ENCODE data around the gene SIRT6. TPM values are rescaled to one million over a fixed set of nuclear protein-coding genes. Genes with fewer than 3 reads are reported as not detected.

The SIRT6 gene
- total and polyA plus RNA-seq, 9 of the 15 experiments (the other 6 are each of a cell fraction or from before 2014, with no cell fraction given), result 1.4 to 41.1 (median 10.2) TPM

- TF ChIP-seq MIER1 (IDR thresholded peaks at IDR 0.05; ENCODE audit: low read depth) (no peak), THRB (CRISPR knock-in tag; conservative IDR thresholded peaks at IDR 0.05) (0 out of 2 replicates have a peak, but pooled peaks have one; percentile 5), DNMT1 (IDR thresholded peaks at IDR 0.05) (no peak), ZNF57 (CRISPR knock-in tag; IDR thresholded peaks at IDR 0.05) (no peak), FOXK2 (conservative IDR thresholded peaks at IDR 0.05 in 1 of 2, IDR thresholded peaks at IDR 0.05 in 1 of 2; ENCODE audit: low read depth in 2 of 2) (0 out of 4 replicates have a peak, but pooled peaks of 1 of the 2 experiments have one; percentile 5), MCM5 (IDR thresholded peaks at IDR 0.05; ENCODE audit: low read depth) (no peak), MAFG (tag; conservative IDR thresholded peaks at IDR 0.05) (no peak), MED1 (CRISPR knock-in tag; IDR thresholded peaks at IDR 0.05; ENCODE audit: borderline replicate concordance) (no peak), ZNF398 (CRISPR knock-in tag; IDR thresholded peaks at IDR 0.05) (no peak), MCM7 (IDR thresholded peaks at IDR 0.05) (no peak), ZFP36 (IDR thresholded peaks at IDR 0.05; ENCODE audit: low read depth, low read length, partially characterized antibody) (no peak), ELF2 (CRISPR knock-in tag; IDR thresholded peaks at IDR 0.05) (no peak), BCOR (IDR thresholded peaks at IDR 0.05) (peak; percentile 53), ZNF134 (CRISPR knock-in tag; conservative IDR thresholded peaks at IDR 0.05) (no peak), SLC30A9 (CRISPR knock-in tag; IDR thresholded peaks at IDR 0.05) (no peak), ZNF511 (CRISPR knock-in tag; IDR thresholded peaks at IDR 0.05) (no peak), THRAP3 (IDR thresholded peaks at IDR 0.05; ENCODE audit: borderline replicate concordance) (0 out of 2 replicates have a peak, but pooled peaks have one; percentile 22), ZNF707 (CRISPR knock-in tag; conservative IDR thresholded peaks at IDR 0.05) (no peak), NCOA4 (IDR thresholded peaks at IDR 0.05; ENCODE audit: partially characterized antibody) (peak; percentile 20)
- TF ChIP-seq, protein P1, sequence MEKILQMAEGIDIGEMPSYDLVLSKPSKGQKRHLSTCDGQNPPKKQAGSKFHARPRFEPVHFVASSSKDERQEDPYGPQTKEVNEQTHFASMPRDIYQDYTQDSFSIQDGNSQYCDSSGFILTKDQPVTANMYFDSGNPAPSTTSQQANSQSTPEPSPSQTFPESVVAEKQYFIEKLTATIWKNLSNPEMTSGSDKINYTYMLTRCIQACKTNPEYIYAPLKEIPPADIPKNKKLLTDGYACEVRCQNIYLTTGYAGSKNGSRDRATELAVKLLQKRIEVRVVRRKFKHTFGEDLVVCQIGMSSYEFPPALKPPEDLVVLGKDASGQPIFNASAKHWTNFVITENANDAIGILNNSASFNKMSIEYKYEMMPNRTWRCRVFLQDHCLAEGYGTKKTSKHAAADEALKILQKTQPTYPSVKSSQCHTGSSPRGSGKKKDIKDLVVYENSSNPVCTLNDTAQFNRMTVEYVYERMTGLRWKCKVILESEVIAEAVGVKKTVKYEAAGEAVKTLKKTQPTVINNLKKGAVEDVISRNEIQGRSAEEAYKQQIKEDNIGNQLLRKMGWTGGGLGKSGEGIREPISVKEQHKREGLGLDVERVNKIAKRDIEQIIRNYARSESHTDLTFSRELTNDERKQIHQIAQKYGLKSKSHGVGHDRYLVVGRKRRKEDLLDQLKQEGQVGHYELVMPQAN (IDR thresholded peaks at IDR 0.05; ENCODE audit: borderline replicate concordance), result peak; percentile 44; the same call in 1 of the 2 replicates
- TF ChIP-seq, protein P2, sequence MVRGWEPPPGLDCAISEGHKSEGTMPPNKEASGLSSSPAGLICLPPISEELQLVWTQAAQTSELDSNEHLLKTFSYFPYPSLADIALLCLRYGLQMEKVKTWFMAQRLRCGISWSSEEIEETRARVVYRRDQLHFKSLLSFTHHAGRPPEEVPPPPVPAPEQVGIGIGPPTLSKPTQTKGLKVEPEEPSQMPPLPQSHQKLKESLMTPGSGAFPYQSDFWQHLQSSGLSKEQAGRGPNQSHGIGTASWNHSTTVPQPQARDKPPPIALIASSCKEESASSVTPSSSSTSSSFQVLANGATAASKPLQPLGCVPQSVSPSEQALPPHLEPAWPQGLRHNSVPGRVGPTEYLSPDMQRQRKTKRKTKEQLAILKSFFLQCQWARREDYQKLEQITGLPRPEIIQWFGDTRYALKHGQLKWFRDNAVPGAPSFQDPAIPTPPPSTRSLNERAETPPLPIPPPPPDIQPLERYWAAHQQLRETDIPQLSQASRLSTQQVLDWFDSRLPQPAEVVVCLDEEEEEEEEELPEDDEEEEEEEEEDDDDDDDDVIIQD (CRISPR knock-in tag; IDR thresholded peaks at IDR 0.05), result no peak
- TF ChIP-seq, protein P3, sequence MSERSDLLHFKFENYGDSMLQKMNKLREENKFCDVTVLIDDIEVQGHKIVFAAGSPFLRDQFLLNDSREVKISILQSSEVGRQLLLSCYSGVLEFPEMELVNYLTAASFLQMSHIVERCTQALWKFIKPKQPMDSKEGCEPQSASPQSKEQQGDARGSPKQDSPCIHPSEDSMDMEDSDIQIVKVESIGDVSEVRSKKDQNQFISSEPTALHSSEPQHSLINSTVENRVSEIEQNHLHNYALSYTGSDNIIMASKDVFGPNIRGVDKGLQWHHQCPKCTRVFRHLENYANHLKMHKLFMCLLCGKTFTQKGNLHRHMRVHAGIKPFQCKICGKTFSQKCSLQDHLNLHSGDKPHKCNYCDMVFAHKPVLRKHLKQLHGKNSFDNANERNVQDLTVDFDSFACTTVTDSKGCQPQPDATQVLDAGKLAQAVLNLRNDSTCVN (CRISPR knock-in tag; IDR thresholded peaks at IDR 0.05), result 0 out of 2 replicates have a peak, but pooled peaks have one; percentile 7
These were observed 45.4 kb upstream of the SIRT6 start (continued) for GRCh38 chr19:4227771-4228170.

Measured in K562 (cell line).